ENCODE measurements around the gene CCDC150.

The CCDC150 gene

GRCh38 chr2:196748123-196748522 is 108.6 kb downstream of the CCDC150 start:
- TF ChIP-seq CTCF (IDR thresholded peaks at IDR 0.05; ENCODE audit: extremely low read depth, insufficient read depth, missing control alignments) = no peak
- in situ Hi-C loops (cut with MboI; ENCODE audit: low pct_unique_long_range_greater_than_20kb, low sequenced_read_pairs, unreplicated experiment) = no loop called here
- no peak for DNase-seq (ENCODE audit: low spot score)

- TF ChIP-seq CTCF (IDR thresholded peaks at IDR 0.05; ENCODE audit: extremely low read depth, insufficient read depth, missing control alignments) = no peak
- no peak for DNase-seq (ENCODE audit: low spot score)
- in situ Hi-C loops (cut with MboI; ENCODE audit: low pct_unique_long_range_greater_than_20kb, low sequenced_read_pairs, unreplicated experiment) = loop anchor here (25.0 kb wide), 1 partner anchor 463 kb away; no protein-coding TSS in a partner anchor
Observed at GRCh38 chr2:196750291-196750923, 110.9 kb downstream of the CCDC150 start.

- TF ChIP-seq CTCF (IDR thresholded peaks at IDR 0.05; ENCODE audit: extremely low read depth, insufficient read depth, missing control alignments) = peak; percentile 88
- peak; percentile 64 for DNase-seq (ENCODE audit: low spot score)
- in situ Hi-C loops (cut with MboI; ENCODE audit: low pct_unique_long_range_greater_than_20kb, low sequenced_read_pairs, unreplicated experiment) = loop anchor here (25.0 kb wide), 1 partner anchor 464 kb away; no protein-coding TSS in a partner anchor
Observed at GRCh38 chr2:196750977-196751631, 111.6 kb downstream of the CCDC150 start.

GRCh38 chr2:196758474-196759377 is 119.2 kb downstream of the CCDC150 start:
- in situ Hi-C loops (cut with MboI; ENCODE audit: low pct_unique_long_range_greater_than_20kb, low sequenced_read_pairs, unreplicated experiment) = loop anchor here (25.0 kb wide), 1 partner anchor 471 kb away; no protein-coding TSS in a partner anchor
- TF ChIP-seq CTCF (IDR thresholded peaks at IDR 0.05; ENCODE audit: extremely low read depth, insufficient read depth, missing control alignments) = peak; percentile 20
- no peak for DNase-seq (ENCODE audit: low spot score)

GRCh38 chr2:196759378-196759706 is 119.8 kb downstream of the CCDC150 start:
- DNase-seq (ENCODE audit: low spot score) = no peak
- in situ Hi-C loops (cut with MboI; ENCODE audit: low pct_unique_long_range_greater_than_20kb, low sequenced_read_pairs, unreplicated experiment) = loop anchor here (25.0 kb wide), 1 partner anchor 472 kb away; no protein-coding TSS in a partner anchor
- TF ChIP-seq CTCF (IDR thresholded peaks at IDR 0.05; ENCODE audit: extremely low read depth, insufficient read depth, missing control alignments) = no peak

GRCh38 chr2:196767101-196767500 is 127.6 kb downstream of the CCDC150 start:
- no peak for DNase-seq (ENCODE audit: low spot score)
- in situ Hi-C loops (cut with MboI; ENCODE audit: low pct_unique_long_range_greater_than_20kb, low sequenced_read_pairs, unreplicated experiment) = loop anchor here (25.0 kb wide), 1 partner anchor 480 kb away; no protein-coding TSS in a partner anchor
- no peak for TF ChIP-seq CTCF (IDR thresholded peaks at IDR 0.05; ENCODE audit: extremely low read depth, insufficient read depth, missing control alignments)
